M059J (cell line): ENCODE results near the gene DNAH9. TPM values are rescaled to one million over a fixed set of nuclear protein-coding genes. Genes with fewer than 3 reads are reported as not detected.

ENCODE experiments used
- DNase-seq: peaks from one replicate; pipeline ENCODE4 v3.0.0-alpha.2; 2012; ENCODE audit warnings: low read depth
- total RNA-seq: library from RNA; depleted of rRNA; stranded (reverse); fragments of >200 nt; shearing (Covaris generic); gene quantifications from 2 replicates; pipeline ENCODE4 v1.2.3, GENCODE V29; 2014

DNAH9 gene
- total RNA-seq, 1 experiment from 2014 or later, result not detected

DNA sequence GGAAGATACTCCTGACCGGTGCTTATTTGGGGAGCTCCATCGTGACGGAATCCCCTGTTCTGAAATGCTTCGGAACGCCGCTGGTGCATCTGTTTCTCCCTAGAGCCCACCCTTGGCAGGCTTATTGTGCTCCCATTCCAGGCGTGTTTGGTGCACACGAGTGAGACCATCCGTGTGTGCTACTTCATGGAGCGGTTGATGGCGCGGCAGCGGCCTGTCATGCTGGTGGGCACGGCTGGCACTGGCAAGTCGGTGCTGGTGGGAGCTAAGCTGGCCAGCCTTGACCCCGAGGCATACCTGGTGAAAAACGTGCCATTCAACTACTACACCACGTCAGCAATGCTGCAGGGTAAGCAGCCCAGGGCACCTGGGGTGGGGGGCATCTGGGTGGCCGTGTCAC lies 170.7 kb downstream of the DNAH9 start:
- DNase-seq, result no peak

DNA sequence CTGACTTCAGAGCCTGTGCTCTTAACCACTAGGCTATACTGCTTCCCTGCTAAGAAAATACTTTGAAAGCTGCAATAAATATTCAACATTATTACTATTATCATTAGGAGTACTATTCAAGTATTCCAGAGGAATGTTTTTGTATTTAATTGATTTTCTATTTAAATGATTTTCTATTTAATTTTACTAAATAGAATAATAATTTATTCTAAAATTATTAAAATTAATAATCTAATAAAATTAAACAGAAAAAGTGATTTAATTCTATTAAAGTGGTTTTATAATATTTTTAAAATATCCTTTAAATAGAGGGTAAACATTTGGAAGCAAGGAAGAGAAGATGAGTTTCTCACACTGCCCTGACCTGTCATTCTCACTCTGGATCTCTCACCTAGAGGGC lies 173.8 kb downstream of the DNAH9 start:
- no peak for DNase-seq

DNA sequence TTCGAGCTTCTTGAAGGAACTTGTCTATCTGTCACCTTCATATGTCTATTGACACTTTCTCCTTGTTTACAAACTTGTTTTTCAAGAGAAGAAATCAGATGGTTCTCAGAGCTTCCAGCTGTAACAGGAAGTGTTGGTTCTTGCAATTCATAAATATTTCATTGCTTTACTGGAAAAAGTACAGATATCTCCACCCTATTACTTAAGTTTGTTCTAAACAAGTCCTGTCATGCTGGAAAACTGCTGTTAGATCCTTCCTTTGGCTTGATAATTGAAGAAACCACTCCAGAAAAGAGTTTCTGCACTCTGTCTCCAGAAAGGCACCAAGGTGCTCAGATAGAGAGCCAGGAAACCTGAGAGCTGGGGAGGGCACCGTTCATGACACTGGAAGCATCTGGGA lies 181.6 kb downstream of the DNAH9 start:
- DNase-seq, result no peak

DNA sequence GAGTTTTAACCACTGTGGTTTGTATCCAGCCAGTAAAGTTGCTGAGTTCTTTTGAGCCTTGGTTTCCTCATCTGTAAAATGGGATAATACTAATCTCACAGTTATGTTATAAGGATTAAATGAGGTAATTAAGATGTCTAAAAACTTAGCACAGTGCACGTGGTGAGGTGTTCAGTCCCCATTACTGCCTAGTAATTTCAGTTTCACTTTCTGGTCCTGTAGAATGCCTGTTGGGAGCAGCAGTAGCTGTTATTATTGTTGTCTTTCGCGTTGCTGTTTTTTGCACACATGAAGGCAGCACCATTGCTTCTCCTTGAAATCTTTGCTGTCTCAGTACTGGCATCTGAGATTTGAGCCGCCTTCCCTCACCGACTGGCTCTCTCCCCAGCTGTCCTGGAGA lies 182.4 kb downstream of the DNAH9 start:
- DNase-seq, result no peak

DNA sequence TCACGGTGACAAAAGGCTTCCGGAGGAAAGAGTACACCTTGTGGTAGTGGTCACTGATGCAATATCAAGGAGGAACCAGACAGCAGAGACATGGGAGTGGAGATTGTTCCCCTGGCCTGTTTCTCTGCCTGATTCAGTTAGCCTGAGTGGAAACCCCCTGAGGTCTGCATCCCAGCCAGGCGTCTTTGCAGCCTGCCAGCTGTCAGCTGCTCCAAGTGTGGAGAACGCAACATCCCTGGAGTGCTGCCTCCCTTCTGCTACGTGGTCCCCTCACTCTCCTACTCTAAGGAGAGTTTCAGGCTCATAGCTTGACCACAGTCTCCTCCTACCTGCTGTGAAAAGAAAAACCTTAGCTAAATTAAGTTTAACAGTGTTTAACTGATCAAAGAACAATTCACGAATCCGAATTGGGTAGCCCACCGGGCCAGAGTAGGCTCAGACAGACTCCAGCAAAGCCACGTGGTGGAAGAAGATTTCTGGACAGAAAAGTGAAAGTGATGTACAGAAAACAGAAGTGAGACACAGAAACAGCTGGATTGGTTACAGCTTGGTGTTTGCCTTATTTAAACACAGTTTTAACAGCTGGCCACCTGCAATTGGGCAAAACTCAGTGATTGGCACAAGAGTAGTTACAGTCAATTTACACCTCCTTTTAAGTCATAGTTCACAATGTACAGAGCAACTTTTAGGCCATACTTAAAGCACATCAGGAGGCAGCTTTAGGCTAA lies 188.6 kb downstream of the DNAH9 start:
- no peak for DNase-seq

DNA sequence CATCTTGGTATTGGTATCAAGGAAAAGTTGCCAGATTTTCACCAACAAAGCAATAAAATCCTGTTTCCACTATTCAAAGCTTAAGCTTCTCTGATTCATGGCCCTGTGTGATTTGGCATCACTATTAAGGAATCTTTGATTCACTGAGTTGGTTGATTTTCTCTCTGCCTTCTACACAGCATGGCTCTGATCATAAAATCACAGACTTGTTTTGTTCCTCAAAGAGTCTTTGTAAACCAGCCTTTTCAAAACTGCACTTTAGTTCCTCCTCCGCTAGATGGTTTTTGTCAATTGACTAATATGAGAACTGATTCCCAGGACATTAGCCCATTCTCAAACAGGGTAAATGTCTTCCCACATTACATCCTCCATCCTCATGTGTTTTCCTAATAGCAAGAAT lies 197.6 kb downstream of the DNAH9 start:
- no peak for DNase-seq

DNA sequence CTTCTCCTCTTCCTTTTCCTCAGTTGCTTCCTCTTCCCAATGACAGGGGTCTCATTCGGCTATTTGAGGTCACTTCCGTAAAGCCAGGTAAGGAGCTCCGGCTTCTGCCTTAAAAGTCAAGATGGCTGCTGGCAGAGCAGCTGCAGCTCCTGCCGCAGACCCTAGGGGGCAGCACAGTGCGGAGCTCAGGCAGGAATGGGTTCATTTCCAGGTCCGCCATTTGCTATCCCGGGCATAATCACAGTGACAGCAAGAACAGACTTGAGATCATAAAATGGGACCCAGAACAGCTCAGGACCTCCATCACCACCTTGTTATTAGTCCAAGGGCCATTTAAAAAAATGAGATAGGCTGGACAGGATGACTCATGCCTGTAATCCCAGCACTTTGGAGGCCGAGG lies 199.5 kb downstream of the DNAH9 start:
- DNase-seq, result peak; percentile 1

DNA sequence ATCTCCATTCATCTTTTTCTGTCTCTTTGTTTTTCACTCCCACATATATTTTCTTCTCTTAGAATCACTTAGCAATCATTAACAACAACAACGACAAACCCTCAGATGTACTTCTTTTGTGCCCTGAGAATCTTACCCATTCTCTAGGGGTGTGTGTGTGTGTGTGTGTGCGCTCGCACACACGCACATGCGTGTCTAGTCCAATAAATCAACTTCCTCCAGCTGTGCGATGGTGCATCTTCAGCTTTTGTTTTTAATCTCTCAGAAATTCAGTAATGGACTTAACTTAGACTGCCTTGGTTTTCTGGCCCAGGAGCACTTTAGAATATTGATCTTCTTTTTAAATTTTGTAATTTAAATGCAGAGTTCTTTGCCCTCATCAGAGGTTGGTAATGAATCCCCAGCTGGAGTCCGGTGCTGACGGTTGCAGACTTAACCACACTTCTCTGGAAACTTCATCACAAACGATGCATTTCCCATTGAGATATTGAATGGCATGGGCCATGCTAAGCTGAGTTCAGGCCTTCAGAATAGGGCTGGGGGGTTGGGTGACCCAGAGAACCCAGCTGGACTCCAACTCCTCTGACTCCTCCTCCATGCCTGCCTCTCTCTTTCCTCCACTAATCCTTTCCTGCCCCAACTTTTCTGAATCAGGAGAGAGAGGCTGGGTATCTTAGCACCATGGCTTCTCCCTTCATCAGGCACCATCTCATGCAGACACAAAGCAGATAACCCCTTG lies 205.1 kb downstream of the DNAH9 start:
- no peak for DNase-seq

DNA sequence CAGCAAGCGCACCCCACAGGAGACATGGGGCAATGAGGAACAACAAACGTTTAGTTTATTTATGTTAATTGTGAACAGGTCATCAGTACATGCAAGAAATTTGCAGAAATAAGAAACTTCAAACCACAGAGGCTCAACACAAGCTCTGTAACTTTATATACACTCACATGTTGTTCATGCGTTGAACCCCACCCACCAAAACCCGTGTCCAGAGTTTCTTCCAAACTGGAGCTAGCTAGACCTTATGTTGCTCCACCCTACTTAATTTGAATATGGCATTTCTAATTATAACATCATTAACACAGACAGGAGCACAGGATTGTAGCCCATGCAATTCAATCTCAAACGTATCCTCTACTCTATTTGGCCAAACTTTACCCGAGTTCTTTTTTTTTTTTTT lies 206.9 kb downstream of the DNAH9 start:
- DNase-seq, result no peak

DNA sequence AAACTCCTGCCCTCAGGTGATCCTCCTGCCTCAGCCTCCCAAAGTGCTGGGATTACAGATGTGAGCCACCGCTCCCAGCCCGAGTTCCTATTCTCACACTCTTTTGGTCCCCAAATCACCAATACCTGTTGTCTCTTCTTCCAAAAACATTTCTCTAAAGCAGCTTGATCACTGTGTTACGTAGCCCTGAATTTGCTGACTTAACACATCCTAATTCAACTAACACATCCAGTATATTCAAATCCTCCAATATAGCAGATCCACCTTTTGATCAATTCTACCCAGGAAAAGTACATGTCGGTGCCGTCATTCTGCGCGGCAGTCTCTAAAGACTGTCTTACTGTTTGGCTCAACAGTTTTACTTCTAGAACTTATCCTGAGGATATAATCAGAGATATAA lies 207.7 kb downstream of the DNAH9 start:
- DNase-seq, result no peak

DNA sequence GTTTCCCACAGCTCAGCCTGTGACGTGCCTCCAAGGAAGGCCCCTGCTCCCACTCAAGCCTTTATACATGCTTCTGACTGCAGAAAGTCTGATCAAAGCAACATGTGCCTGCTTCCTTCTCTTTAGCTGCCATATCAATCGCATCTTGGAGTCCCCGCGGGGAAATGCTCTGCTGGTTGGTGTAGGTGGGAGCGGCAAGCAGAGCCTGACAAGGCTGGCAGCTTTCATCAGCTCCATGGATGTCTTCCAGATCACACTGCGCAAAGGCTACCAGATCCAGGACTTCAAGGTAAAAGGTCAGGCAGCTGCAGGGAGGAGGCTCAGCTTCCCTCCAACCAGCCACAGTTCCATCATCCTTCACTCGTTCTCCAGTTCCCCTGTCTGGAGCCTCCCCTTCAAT lies 209.3 kb downstream of the DNAH9 start:
- DNase-seq, result no peak

DNA sequence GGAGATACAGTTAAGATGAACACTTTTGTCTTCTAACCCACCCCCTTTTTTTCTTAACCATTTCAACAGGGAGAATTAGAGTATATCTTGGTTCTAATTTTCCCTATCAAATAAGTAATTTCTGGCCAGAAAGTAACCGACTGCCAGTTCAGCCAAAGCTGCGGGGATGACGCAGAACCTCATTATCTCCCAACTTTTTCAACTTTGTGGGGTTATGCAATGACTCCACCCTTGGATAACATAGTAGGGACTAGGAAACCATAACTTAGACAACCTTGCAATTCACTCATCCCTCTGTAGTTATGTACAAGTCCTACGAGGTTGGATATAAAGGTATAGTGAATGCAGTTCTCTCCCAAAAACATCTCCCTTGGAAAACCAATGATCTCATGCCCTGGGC lies 215.0 kb downstream of the DNAH9 start:
- DNase-seq, result no peak

DNA sequence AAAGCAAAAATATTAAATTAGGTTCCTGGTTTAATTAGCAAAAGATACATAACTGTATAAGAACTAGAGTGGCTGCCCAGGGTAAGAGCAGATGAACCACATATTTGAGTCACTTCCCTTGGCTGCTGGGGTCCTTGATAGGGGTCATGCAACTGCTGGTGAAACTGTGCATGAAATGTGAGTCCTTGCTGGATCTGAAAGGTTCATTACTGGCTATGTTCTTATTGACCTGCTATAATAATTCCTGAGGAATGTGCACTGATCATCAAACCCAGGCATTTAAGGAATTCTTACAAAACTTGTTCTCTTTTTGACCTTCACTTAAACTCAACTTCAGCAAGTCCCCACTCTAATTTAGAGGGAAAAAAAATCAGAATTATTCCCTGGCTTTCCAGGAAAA lies 215.6 kb downstream of the DNAH9 start:
- DNase-seq, result no peak

DNA sequence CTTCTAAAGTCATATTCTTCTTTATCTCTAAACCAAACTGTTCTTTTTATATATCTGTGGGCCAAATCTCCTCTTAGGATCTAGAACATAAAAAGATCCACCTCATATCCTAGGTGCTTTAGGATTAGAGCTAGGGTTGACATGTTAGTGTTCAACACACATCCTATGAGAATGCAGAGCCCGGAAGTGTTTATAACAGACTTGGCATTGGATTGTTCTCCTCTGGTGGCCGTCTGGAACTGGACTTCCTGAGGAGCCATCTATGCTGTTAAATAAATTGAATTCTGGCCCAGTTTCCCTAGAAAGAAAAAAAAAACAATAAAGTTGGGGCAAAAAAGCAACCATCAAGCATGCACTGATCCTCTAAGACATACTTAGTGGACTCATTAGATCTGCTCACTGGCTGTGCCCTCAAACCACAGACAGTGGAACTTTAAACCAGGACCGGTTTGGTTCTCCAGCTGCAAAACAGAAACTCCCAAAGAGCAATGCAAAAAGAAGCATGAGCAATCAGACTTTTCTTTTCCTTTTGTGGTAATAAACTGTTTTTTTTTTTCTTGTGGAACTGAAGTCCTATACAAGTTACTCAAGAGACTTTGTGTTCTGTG lies 216.5 kb downstream of the DNAH9 start:
- no peak for DNase-seq

DNA sequence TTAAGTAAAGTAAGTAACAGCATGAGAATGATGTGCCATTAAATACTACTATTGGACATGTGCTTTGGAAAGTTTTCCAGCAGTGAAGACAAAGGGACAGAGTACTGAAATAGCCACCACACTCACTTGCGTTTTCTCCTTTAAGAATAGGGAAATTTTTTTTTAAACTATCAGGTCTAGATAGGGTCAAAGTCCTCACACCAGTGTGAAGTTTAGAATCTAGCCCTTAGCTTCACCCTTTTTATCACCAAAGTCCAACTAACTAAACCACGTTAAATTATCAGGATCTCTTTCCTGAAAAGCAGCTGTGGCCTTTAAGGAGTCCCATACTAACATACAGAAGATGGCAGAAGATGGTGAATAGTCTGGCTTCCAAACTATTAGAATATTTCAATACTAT lies 218.1 kb downstream of the DNAH9 start:
- DNase-seq, result no peak

DNA sequence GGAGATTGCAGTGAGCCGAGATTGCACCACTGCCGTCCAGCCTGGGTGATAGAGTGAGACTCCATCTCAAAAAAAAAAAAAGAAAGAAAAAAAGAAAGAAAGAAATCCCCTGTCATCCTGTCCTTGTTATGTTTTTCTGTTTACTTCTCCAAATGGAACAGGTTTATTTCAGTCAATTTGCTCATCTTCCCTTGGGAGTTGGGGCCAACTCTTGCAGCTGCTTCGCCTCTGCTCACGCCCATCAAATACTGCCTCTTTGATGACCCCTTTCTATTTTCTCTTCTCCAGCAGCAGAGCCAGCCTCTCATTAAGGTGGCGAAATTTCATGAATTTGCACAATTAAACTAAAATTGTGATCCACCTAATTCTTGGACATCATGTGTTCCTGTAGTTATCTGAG lies 225.6 kb downstream of the DNAH9 start:
- DNase-seq, result no peak

DNA sequence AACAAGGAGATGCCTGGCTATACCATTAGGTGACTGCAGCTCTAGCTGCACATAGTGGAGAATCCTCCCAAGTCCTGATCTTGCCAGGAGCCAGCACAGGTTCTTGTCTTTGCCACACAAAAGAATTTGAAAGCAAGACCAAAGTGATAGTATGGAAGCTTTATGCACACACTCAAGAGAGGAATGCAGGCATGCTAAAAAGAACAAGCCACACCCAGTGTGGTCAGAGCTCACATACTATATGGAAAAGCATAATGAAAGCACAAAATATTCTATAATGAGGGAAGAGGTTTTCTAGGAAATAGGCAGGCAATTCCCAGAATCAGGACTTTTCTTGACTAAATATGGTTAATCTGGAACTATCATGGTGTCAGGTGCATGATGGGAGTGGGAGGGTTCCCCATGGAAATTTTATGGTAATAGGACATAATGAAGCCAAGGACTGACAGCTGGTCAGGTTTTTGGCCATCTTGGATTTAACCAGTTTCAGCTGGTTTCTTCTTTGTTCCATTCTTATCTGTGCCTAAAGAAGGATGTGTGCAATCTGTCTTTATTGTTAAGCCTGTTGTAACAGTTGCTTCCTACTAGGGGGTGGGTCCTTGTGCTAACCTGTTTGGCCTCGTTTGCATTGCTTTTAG lies 227.4 kb downstream of the DNAH9 start:
- DNase-seq, result no peak

DNA sequence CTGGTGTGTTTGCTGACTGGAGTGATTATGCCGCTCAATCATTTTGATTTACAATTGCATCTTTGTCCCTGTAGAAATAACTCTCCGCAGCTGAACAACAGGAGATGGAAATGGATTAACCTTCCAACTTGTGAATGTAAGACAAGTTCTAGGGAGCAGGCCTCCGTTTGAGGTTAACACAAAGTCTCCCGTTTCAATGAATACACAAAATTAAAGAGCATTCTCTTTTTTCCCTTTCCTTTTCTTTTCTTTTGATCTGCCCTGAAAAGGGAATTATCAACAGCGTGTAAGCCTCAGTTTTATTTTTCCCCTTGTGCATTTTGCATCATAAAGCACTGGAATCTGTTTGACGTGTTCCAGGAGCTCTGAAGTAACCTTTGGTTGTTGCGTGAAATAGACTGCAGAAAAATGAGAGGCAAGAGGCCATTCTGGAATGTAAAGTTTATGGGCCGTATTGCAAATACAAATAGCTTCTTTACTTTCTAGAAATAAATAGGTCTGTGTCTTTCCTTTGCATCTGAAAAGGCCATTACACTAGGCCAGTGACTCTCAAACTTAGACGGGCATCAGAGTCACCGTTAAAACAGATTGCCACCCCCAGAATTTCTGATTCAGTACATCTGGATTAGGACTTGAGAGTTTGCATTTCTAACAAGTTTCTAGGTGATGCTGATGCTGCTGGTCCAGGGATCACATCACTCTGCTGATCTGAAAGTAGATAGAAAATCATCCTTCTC lies 234.3 kb downstream of the DNAH9 start:
- no peak for DNase-seq

DNA sequence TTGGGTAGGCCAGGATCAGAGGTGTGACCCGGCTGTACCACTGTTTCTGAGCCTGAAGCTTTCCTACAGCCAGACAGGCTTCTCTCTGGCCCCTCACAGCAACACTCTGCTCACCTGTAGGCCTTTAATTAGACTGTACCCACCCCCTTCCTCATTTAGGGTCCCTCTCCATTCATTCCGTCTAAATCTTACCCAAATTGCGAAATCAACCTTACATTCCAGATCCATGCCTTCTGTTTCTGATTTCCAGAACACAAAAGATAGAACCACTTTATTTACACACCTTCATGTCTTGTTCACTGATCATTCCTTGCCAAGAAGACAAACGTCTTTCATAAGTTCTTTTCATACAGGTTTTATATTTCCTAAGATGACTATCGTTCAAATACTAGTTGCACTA lies 238.2 kb downstream of the DNAH9 start:
- DNase-seq, result no peak

DNA sequence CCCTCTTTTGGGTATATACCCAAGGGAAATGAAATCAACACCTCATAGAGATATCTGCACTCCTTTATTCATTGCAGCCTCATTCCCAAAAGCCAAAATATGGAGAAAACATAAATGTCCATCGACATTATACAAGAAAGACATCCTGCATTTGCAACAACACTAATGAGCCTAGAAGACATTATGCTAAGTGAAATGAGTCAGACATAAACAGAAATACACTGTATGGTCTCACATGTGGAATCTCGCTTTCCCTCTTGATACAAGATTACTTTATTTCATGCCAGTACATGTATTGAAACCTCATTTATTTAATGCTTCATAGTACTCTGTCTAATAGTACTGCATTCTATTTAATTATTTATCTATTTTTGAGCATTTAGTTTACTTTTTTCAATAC lies 241.8 kb downstream of the DNAH9 start:
- DNase-seq, result no peak

DNA sequence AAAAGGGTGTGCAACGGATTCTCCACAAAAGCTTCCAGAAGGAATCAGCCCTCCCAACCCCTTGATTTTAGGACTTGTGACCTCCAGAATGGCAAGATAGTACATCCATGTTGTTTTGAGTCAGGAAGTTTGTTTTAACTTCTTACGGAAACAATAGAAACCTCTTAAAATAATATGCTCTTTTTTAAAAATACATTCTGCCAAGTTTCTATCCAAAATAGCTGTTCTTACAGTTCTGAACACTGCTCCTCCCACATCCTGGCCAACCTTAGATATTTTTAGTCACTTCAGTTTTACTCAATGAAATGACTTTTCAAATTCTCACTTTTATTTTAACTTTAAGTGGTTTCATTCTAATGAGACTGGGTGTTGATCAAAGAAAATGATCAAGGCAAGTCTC lies 242.6 kb downstream of the DNAH9 start:
- no peak for DNase-seq

DNA sequence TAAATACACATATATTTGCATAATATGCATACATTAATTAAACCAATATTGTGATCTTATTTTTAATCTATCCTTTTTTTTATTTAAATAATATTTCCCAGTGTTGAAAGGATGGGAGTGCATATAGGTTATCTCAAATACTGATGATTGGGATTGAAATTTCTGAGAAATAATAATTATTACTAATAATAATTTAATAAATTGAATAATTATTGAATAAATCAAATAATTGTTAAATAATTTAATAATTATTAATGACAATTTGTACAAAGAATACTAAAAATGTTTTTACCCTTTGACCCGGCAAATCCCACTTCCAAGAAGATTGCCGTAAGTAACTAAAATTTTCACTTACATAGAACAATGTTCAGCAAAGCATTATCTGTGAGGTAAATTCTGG lies 250.1 kb downstream of the DNAH9 start:
- no peak for DNase-seq
